Suprapubic skin (tissue), 2 donors: Measurements from ENCODE around the gene ARHGEF7.

Experiments used
- EP300 ChIP-seq: sonication (generic); formaldehyde crosslinking; IDR thresholded peaks from one replicate; pipeline ENCODE4 v1.6.1; 2017; ENCODE audit warnings: antibody characterized with exemption
- POLR2A ChIP-seq, 2 donors: fragments of 450-650 bp; IDR thresholded peaks; one replicate each; pipeline ENCODE4 v1.6.1; 2017; ENCODE audit warnings: antibody characterized with exemption in 2 of 2, mild to moderate bottlenecking in 2 of 2, moderate library complexity in 2 of 2

- TF ChIP-seq POLR2A (IDR thresholded peaks at IDR 0.05): no peak
- no peak for TF ChIP-seq EP300
These were observed 6.9 kb downstream of the ARHGEF7 start for GRCh38 chr13:111122056-111122455.
